Endothelial cell of hepatic sinusoid (primary cell): Measurements from ENCODE around the gene ZNF619.

Experiments
- in situ Hi-C: cut with HindIII; loops from 2 replicates; pipeline ENCODE4 v1.10.0; 2017; ENCODE audit warnings: low sequenced_read_pairs

The ZNF619 gene

GRCh38 chr3:40464339-40465110, 12.4 kb upstream of the ZNF619 start:
- in situ Hi-C loops = loop anchor here (5.0 kb wide), 1 partner anchor 33 kb away; no protein-coding TSS in a partner anchor

GRCh38 chr3:40465111-40465407, 11.9 kb upstream of the ZNF619 start:
- in situ Hi-C loops = no loop called here

DNA sequence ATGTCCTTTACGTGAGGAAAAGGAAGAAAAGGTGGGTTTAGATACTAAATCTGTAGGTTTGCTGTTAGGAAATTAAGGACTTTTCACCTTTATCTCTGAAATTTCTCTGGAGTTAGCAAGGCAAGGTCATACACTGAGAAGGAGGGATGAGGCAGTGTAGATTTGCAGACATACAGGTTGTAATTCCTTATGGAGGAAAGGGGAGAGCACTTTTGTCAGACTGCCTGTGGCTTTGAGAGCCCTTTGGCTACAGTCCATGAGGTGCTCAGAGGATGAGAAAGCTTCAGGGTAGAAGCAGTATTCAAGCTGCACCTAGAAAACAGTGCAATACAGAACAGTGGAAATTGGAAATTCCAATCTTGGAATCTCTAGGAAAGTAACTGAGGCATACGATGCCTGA, 11.5 kb upstream of the ZNF619 start:
- in situ Hi-C loops = no loop called here

GRCh38 chr3:40468018-40468417, 8.9 kb upstream of the ZNF619 start:
- in situ Hi-C loops = no loop called here

DNA sequence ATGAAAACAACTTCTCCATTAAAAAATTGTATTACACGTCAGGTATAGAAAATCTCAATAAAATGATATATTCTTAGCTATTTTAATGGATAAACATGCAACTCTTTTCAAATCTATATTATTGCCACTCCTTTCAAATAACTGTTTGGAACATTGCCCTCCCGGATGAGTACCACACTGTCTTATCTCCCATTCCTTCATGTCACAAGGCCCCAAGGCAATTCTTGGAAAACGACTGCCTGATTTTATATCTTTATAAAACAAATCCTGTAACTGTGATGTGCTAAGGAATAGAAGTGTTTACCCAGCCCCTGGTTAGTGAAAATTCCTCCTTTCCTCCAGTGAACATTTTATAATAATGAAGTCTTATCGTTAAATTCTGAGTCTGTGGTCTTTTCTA, 6.2 kb upstream of the ZNF619 start:
- in situ Hi-C loops = no loop called here

DNA sequence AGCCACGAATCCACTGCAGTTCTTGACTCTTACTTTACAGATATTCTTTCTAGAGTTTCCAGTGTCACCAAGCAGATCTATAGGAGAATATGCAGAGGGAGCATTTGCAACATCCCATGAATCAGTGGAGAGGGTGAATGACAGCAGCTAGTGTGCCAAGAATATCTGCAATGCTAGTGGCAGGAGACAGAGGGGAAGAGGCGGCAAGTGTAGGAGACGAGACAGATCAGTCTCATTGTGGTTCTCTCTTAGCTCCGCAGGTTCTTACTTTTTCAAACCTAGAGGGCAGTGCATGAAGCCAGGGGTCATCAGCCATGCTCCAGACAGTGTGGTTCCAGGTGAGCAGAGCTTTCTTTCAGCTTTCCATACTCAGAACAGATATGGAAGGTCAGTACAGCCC, 744 bp downstream of the ZNF619 start:
- in situ Hi-C loops = no loop called here

GRCh38 chr3:40487172-40487571, 10.2 kb downstream of the ZNF619 start:
- in situ Hi-C loops = no loop called here

- in situ Hi-C loops = no loop called here
Measured at GRCh38 chr3:40490916-40491315, 14.0 kb downstream of the ZNF619 start.

GRCh38 chr3:40494698-40495097, 17.8 kb downstream of the ZNF619 start:
- in situ Hi-C loops = loop anchor here (5.0 kb wide), 1 partner anchor 32 kb away; no protein-coding TSS in a partner anchor

DNA sequence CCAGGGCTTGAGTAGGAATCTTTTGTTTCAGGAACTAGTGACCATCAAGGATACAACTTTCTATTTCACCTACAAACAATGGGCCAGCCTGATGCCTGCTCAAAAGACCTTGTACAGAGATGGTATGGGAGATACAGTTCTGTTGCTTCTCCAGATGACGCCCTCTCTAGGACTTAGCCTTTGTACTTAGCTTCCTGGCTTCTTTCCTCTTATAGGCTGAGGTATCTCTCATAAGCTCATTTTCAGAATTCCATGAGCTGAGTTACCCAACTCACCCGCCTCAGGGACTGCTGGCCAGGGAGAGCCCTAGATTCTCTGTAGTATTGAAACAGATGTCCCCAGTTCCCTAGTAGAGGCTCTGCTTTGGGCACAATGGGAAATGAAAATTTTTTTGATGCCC, 20.4 kb downstream of the ZNF619 start:
- in situ Hi-C loops = loop anchor here (5.0 kb wide), 1 partner anchor 35 kb away; no protein-coding TSS in a partner anchor

GRCh38 chr3:40499952-40500351, 23.0 kb downstream of the ZNF619 start:
- in situ Hi-C loops = loop anchor here (5.0 kb wide), 1 partner anchor 38 kb away; no protein-coding TSS in a partner anchor

GRCh38 chr3:40502034-40502433, 25.1 kb downstream of the ZNF619 start:
- in situ Hi-C loops = no loop called here

- in situ Hi-C loops = no loop called here
Measured at GRCh38 chr3:40504636-40505430, 27.9 kb downstream of the ZNF619 start.

GRCh38 chr3:40505599-40506462, 28.9 kb downstream of the ZNF619 start, which contains the start of gene ZNF620:
ZNF620 (plus strand) TSS chr3:40506039; CDS start chr3:40506353, 314 bp downstream.
- in situ Hi-C loops = no loop called here

- in situ Hi-C loops = no loop called here
Measured at GRCh38 chr3:40511031-40511718, 34.3 kb downstream of the ZNF619 start.

DNA sequence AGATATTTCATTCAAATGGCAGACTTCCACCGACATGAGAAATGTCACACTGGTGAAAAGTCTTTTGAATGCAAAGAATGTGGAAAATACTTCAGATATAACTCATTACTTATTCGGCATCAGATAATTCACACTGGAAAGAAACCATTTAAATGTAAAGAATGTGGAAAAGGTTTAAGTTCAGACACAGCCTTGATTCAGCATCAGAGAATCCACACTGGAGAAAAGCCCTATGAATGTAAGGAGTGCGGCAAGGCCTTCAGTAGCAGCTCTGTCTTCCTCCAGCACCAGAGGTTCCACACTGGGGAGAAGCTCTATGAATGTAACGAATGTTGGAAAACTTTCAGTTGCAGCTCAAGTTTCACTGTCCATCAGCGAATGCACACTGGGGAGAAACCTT, 39.3 kb downstream of the ZNF619 start:
- in situ Hi-C loops = no loop called here

DNA sequence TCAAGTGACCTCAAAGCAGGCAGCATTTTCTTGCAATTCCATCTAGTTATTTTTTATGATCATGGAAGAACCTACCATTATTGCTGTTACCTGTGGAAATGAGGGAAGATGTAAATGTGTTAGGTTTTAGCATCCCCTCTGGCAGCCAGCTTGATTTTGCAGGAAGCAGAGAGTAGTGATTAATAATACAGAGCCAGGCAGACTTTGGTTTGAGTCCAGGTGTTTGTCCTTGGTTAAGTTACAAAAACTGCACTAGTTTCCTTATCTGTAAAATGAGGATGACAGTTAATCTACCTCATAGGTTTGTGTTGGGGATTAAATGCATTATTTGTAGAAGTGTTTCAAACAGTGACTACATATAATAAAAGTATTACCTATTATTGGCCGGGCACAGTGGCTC, 41.1 kb downstream of the ZNF619 start:
- in situ Hi-C loops = no loop called here

DNA sequence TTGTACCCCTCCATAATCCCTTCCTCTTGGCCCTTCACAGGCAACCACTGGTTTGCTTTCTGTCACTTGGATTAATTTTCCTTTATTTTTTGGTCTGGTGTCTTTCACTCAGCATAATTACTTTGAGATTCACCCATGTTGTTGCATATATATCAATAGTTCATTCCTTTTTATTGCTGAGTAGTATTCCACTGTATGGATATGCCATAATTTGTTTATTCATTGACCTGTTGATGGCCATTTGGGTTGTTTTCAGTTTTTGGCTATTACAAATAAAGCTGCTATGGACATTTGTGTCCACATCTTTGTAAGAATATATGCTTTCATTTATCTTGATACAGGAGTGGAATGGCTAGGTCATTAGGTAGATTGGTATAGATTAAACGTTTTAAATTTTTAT, 41.9 kb downstream of the ZNF619 start:
- in situ Hi-C loops = no loop called here

DNA sequence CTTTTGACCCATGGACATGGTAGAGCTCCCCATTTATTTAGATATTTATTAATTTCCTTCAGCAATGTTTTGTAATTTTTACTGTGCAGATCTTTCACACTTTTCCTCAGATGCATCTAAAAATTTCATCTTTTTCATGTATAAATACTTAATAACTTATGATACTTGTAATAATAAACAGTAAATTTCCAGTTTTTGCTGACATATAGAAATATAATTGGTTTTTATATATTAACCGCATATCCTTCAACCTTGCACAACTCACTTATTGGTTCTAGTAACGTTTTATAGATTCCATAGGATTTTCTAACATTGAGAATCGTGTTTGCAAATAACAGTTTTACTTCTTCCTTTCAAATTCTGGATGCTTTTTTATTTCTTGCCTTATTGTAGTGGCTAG, 44.3 kb downstream of the ZNF619 start:
- in situ Hi-C loops = no loop called here

- in situ Hi-C loops = no loop called here
Measured at GRCh38 chr3:40523781-40524180, 46.9 kb downstream of the ZNF619 start.

DNA sequence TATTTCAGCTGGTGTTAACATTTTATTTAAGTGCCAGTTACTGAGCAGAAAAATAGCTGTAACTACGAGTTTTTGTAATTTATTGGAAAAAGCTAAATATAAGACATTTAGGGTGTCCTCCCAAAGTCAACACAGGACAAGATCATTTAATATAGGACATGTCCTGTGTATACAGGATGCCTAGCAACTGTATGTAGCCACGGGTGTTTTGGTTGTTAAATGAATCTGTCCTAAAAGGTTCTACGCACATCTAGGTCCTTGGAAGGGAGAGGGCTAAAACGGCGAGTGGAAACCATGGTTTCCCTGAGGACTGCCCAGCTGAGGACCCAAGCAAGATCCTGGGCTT, 47.3 kb downstream of the ZNF619 start:
- in situ Hi-C loops = no loop called here
